IPS-NIHi11 (cell line): Measurements from ENCODE around the gene MMP26.
A peak's percentile ranks its signal among the peaks of the same experiment; 100 is the strongest.

Experiments used
- DNase-seq: peaks from one replicate; pipeline ENCODE4 v3.0.0; 2012; ENCODE audit warnings: mixed read lengths, low spot score

Gene MMP26

DNA sequence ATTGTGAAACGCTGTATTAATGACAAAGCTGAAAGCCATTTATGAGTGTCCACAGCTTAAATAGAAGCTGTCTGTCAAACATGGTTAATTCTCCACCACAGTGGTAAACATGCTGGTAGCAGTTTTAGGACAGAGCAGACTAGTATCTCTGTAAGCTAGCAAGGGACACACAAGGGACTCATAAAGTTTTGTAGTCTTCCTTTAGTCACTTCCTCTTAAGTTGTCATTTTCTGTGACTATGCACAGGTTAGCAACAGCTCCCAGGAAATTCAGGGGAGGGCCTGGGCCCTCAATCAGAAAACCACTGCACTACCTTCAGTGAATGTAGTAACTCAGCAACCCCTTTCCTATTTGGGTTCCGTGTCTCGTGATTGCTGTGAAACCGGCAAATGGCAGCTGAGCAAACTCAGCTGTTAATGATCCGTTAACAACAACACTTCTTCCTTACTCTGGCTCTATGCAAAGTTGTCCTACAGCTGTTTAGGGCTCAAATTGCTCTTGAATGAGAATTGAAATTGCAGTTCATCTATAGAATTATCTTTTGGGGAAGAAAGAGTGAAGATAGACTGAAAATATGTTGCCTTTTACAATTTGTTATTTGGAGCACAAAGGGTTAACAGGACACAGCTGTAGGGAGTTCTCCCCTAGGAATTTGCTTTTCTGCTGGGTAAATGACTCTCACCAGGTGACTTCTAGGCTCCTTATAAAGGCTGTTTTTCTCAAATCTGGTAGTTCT is at the start of gene MMP26:
Gene MMP26, plus strand, starts transcription at position 731 of the 736 bp plus-strand sequence.
- peak; percentile 39 for DNase-seq

DNA sequence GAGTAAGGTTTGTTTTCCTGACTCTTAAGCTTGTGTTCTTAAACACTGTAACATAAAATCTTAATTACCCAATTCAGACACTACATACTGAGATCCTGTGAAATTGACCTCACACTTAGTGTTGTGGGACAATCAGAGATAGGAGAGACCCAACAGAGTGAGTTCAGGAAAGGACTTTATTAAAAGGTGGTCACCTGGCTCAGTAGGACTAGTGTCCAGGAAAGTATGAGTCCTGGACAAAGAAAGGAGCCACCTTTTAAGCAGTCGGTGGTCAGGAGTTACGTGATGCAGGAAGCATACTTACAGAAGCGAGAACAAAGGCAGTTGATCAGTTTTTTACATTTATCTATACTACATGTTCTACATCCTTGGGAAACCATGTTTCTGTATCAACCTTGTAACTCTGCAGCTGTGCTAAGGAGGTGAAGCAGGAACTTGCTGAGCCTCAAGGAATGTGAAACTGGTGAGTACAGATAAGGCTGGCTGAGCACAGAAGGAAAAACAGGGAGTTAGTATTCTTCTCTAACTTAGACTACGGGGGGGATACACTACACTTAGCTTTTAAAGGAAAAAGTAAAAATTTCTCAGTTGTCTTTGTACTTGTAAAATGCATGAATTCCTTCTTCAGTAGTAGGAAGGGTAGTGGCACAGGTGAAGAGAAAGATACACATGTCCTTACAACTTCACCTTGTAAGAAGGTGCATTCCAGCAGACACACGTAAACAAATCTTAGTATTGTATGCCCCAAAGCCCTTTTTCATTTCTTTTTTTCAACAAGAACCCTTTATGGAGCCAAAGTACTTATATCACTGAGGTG is 45.7 kb upstream of the MMP26 start:
- DNase-seq = no peak

DNA sequence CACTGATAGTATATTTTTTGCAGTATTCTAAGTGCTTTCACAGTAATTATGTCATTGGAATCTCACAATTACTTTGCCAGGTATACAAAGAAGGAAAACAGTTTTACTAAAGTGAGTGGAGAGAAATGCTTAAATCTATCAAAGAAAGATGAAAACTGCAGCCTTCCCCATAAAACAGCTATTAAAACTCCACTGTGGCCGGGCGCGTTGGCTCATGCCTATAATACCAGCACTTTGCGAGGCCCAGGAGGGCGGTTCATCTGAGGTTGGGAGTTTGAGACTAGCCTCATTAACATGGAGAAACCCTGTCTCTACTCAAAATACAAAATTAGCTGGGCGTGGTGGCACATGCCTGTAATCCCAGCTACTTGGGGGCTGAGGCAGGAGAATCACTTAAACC is 41.7 kb upstream of the MMP26 start:
- DNase-seq = no peak

DNA sequence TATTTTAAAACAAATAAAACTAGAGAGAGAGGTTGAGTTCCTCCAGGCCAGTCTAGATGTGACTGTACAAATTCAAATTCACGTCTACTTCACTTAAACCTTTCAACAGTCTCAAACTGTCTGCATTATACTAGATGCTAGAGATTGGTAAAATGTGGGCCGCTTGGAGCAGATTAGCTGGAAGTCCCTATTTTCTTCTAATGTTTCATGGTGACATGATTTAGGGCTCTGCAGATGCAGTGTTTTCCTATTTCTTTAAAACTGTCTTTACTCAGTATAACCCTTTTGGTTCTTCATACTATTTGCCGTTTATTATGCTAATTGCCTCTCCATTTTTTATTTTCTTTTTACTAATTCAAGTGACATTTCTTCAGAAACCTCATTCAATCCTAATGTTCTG is 40.4 kb upstream of the MMP26 start:
- no peak for DNase-seq

DNA sequence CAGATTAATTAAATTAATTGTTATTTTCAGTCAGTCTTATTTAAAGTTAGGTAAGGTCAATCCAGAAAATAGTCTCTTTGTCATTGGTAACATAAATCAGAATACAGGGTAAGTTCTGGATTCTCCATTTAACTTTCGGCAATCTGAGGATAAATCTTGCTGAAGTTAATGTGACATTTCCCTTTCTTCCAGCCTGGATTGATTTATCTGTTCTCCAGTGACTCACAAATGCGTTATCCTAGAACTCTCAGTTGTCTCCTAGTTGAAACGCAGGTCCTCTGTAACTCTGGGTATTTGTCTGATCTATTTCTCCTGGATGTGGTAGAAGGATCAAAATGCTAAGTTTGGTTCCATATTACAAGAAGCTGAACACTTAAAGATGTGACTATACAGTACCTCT is 39.8 kb upstream of the MMP26 start:
- DNase-seq = no peak

DNA sequence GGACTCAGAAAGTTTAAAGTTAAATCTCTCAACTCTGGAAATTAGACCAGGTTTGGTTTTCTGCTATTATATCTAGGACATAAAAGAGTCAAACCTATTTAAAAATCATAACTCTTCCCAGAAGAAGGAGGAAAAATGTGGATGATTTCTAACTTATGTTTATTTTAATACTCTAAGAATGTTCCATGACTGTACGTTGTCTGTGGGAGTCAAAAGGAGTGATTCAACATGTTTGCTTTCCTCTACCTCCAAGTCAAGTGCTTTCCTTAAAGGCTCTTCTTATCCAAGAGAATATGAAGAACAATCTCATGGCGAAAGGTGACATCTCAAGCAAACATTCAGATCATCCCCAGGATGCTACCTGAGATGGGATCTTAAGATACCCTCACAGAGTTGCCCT is 39.2 kb upstream of the MMP26 start:
- no peak for DNase-seq

DNA sequence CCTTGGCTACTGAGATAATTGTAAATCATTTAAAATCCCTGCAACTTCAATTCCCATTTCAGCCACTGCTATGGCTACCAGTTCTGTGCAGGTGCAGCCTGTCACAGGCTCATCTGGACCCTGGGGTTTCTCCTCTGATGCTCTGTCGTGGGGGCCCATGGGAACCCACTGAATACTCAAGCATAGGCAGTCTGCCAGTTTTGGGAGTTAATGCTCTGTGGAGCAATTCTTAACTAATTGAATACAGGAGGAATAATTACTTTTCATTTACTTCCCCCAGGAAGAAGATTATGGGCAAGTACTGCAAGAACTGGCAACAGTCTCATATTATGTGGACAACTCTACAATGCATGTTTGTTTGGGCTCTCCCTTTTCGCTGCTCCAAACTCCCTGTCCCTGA is 32.8 kb upstream of the MMP26 start:
- no peak for DNase-seq

DNA sequence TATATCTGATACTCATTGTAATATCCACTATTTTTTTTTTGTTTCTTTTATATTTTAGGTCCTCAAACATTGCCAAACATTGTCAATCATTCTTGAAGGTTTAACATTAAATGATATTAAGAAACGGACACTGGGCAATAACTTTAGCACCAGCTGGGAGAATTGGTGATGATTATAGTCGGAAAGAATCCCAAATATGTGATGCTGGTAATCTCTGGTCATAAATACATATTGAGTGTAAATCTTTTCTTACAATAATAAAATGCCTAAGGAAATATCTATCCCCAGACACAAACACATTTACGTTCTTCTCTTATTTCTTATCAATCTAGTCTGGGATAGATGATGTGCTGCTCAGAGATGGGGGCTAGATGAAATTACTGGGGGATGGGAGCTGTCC is 32.1 kb upstream of the MMP26 start:
- DNase-seq = no peak

DNA sequence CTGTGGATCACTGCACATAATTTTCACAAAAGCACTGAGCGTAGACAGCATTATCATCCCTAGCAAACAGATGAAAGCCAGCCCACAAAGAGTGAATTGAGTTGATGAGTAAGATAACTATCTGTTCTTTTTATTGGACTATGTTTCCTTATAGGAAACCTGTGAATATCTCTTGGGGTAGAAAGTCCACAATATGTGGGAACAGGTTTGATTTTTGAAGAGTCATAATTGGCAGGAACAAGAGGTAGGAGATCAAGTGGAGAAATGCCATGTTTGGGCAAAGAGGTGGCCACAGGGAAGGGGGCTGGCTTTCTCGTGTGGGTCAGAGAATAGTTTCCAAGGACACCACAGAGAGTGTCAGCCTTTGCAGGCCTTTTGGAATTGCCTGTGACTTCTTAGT is 30.8 kb upstream of the MMP26 start:
- DNase-seq = no peak

DNA sequence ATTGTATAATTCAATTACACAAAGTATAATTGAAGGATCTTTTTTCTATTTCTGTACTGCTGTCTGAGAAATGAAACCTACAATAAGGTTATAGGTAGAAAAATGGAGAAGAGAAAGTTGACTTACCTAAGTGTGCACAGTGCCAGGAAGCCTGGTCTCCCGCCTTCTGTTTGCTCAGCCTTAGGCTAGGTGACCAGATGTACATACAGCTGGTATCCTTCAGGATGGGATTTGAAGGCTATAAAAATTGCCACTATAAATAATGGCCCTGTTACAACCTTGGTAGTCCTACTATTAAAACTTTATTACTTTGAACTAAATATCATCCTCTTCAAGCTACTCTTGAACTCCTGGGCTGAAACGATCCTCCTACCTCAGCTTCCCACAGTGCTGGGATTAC is 26.6 kb upstream of the MMP26 start:
- no peak for DNase-seq

DNA sequence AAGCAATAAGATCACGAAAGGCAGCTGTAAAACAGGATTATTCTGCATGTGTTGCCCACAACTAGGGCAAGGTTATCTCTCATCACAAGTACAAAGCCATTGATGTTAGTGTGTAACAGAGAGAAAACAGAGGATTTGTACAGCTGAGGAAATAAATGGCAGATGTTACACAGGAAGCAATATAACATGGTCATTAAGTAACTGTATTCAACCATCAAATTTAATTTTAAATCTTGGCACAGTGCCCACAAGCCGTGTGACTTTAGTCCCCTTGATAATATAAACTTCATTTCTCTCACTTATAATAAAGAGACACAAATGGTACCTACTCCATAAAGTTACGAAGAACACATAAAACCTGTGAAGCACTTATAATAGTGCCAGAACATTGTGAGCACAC is 24.2 kb upstream of the MMP26 start:
- no peak for DNase-seq

DNA sequence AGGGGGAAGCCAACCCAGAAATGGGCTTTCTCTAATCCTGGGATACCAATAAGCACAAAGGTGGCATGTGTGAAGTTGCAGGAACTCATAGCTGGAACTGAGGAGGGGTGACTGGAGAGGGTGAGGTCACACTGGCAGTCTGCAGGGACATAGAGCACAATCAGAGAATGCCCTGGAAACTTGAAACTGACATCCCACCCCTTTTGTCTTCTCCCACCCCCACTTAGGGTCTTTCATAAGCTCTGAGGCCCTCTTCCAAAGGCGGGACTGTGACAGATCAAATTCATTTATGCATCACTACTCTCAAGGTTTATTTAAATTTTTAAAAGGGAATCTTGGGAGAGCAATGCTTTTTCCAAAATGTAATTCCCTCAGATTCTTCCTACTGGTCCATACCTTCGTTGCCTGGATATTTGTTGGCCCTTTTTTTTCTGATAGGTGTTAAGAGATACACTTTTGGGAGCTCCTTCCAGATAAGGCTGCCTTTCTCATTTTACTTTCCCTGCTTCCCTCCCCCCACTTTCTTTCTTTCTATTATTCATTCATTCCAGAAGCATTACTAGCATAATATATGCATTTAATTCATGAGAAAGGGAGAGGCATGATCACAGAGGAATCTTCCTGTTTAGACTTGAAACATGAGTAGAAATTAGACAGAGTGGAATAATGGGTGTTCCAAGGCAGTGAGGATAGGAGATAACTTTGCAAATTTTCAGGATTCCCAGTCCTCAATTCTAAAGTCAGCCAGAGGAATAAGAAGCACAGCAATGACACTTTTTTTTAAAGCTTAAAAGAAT is 21.8 kb upstream of the MMP26 start:
- no peak for DNase-seq

DNA sequence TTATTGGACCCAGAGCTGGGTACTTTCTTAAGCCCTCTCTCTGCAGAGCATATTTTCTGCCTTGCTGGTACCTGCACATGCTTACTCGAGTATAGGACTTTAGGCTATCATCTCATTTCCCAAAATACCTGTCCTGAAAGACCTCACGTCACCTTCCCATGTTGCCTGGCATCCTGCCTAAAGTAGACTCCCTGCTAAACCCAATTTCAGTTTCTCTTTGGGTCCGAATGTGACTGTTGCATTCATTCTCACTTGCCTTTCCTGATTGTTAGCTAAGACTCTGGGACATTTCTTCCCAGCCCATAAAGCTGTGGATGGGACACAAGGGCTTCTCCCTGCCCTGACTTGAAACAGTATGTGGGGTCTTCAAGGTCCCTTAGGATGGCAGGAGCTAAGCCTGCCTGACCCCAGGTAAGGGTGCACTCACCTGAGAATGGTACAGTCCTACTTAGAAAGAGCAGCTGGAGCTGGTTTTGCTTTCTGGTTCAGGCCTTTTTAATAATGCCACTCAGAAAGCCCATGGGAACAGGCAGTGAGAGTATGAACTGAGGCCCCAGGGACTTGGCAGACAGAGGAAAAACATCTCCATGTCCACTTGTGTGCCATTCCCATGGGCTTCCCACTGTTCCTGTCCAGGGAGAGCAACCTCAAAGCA is 19.8 kb upstream of the MMP26 start:
- no peak for DNase-seq

DNA sequence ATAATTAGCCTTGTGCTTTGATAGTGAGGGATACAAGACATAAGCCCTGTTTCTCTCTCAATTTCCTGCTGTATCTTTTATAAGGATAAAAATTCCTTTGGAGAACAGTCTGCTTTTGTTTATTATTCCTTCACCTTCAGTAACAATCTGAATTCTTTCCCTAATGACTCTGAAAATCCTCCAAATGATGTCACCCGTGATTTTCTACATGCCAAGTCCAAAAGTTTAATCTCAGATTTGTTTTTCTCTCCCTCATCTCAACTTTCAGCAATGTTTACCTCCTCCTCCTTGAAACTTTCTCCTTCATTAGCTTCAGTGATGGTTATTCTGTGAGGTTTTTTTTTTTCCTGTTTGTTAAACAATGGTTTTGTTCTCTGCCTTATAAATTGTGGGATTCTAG is 9.1 kb upstream of the MMP26 start:
- no peak for DNase-seq

DNA sequence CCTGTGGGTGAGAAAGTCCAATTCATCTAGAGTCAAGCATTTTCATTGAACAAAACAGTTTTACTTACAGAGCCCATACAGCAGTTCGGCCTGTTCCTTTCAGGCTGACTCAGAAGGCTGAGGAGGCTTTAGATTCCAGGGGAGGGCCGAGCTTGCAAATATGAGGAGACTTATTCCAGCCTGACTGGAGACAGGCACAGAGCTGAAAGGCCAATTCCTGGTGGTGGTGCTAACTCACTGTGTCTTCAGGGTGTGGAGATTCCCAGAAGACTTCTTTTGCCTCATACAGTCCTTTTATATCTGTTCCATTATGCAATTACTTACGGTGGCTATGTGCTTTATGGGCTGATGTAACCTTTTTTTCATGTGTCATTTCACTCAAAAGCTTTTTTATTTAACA is 7.0 kb upstream of the MMP26 start, which contains the start of gene OR51E2:
Gene OR51E2, minus strand, starts transcription at position 269 of the 400 bp plus-strand sequence. CDS start 15,142 bp downstream, outside the sequence.
- DNase-seq = peak; percentile 8

DNA sequence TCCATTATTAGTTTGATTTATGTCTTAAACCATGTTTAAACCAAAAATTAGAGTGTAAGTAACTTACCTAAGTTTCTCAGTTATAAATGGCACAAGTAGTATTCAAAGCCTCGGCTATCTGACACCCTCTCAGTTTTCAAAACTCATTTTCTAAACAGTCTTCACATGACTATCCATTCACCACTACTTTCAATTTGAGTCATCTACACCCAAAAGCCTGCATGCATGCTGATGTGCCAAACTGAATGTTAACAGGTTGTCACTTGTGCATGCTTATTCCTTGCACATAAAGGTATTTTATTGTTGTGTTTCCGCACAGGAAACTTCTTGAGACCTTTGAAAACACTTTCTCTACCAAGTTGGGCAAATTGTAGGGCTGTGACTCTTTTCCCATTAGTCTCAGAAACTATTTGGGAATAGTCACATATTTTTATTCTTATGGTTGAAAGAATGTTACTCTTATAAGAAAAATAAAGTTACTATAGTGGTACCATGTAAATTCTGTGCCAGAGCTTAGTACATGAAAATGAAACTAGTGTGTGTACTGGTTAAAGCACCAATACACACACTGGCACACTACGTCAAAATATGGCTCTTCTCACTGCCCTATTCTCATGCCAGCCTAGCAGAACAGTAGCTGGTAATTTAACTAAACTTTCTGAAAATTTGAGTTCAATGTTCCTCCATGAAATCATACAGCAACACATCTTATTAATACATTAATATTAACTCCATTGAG is 4.7 kb upstream of the MMP26 start:
- DNase-seq = no peak

DNA sequence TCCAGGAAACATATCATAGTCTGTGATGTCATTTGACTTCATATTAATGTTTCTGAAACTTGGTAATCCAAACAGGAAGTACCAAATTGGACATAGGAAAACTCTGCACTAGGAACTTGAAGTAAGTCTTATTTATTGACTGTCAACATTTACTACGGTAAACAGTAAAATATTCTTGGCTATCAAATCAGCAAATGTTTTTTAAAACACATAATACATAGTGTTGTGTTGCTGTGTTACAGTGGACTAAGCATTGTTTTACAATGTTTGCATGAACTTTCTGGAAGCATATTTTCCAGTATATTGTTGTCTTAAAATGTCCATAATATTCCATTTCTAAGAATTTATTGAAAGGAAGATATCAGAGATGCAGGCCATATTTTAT is 4.2 kb upstream of the MMP26 start:
- no peak for DNase-seq

DNA sequence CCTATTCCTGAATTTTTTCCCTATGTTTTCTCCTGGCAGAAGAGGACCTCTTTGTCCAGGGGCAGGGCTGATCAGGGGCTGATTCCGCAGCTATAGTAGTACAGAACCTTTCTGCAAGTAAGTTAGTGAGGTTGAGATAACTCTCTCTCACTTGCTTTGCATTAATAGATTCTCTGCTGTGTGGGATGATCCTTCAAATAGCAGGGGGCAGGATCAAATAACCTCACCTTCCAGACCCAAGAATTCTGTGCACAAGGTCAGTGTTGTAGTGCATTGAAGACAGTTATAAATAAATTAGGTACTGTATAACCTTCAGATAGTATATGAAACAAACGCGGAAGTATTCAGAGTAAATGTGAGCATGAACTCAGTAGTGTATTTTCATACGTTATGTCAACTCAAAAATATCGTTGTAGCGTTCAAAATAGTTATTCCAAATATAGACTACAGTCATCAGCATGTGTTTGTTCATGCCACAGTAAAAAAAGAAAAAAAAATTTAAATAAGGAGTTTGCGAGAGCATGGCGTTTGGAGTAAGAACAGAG is 278 bp downstream of the MMP26 start:
- DNase-seq = peak; percentile 7

DNA sequence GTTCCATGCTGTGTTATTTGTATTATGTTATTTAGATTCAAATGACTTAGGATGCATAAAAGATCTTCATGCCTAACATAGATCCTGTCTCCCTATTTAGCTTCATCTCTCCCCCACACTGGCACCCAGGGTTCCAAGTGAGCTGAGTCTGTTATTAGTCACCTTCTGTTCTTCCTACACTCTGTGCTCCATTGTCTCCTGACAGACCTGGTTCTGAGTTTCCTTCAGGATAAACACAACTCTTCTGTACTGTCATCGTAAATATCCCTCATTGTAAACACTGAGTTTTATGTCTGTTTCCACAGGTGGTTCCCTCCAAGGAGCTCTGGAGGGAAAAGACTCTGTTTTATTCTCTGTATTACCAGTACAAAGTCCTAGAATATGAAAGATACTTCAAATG is 8.7 kb downstream of the MMP26 start:
- no peak for DNase-seq

DNA sequence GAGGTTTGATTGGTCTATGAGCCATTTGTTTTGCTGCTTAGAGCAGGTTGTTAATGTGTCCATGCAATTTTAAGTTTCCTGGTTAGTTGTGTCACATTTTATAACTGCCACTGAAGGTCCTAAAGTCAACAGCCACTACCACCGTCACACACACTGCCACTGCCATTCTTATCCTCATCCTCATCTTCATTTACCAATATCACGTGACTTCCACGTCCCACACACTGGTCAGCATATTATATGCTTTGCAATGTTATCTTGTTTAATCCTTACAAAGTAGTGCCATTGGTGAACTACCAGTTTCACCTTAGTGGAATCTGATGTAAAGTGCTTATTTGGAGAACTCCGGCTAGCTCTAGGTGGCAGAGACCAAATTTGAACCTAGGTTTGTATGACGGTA is 9.7 kb downstream of the MMP26 start:
- DNase-seq = no peak
